Thyroid gland (tissue), 4 donors: ENCODE data around the gene TRIM14. TPM values are rescaled to one million over a fixed set of nuclear protein-coding genes. Genes with fewer than 3 reads are reported as not detected.

Experiments
- DNase-seq, 2 donors: peaks; one replicate each; pipeline ENCODE4 v3.0.0-alpha.2; 2019
- H3K27ac ChIP-seq, 3 donors: fragments of 200-600 bp; sonication (generic); 1 replicate in 2 of 3; 2 replicates in 1 of 3; pipeline ENCODE4 v1.5.1; 2016 to 2019; ENCODE audit warnings: mild to moderate bottlenecking in 1 of 3, moderate library complexity in 1 of 3
- H3K27me3 ChIP-seq: fragments of 200-600 bp; sonication (generic); one replicate; pipeline ENCODE4 v1.5.1; 2019
- H3K36me3 ChIP-seq, 2 donors: fragments of 200-600 bp; sonication (generic); one replicate each; pipeline ENCODE4 v1.5.1; 2016 to 2019
- H3K4me1 ChIP-seq, 2 donors: fragments of 200-600 bp; sonication (generic); one replicate each; pipeline ENCODE4 v1.5.1; 2017 to 2019
- H3K4me3 ChIP-seq, 3 donors: fragments of 200-600 bp; sonication (generic); replicated peaks in 1 of 3; 1 replicate in 2 of 3; 2 replicates in 1 of 3; pipeline ENCODE4 v1.5.1; 2016; ENCODE audit warnings: mild to moderate bottlenecking in 1 of 3
- H3K9me3 ChIP-seq: fragments of 200-600 bp; sonication (generic); one replicate; pipeline ENCODE4 v1.5.1; 2017
- POLR2A ChIP-seq, 2 donors: fragments of 450-650 bp; IDR thresholded peaks; one replicate each; pipeline ENCODE4 v1.6.1; 2017; ENCODE audit warnings: antibody characterized with exemption in 2 of 2, mild to moderate bottlenecking in 2 of 2, moderate library complexity in 1 of 2
- WGBS, 2 donors: methylation state at CpG; one replicate each; pipeline ENCODE4 v1.1.5; 2017; 5-methylcytosine and 5-hydroxymethylcytosine counted together
- intact Hi-C: fragments of 100-400 bp; cut with DNase I; formaldehyde crosslinking; loops from one replicate; pipeline ENCODE4 v1.15.1; 2023
- total RNA-seq, 4 donors: library from RNA; depleted of rRNA; stranded (reverse); fragments of >200 nt; gene quantifications; one replicate each; pipeline ENCODE4 v1.2.3, GENCODE V29; 2016
- TF ChIP-seq, protein P1 (sequence below), 6 experiments: fragments of 200-600 bp in 3 of 6; fragments of 450-650 bp in 3 of 6; sonication (generic) in 3 of 6; IDR thresholded peaks; one replicate each; pipeline ENCODE4 v1.5.1; 2016 to 2019; ENCODE audit warnings: antibody characterized with exemption in 6 of 6, mild to moderate bottlenecking in 2 of 6, inconsistent platforms in 1 of 6, moderate library complexity in 1 of 6

Gene TRIM14
- total RNA-seq, 4 donors from 2014 or later, result 3.9 to 8.1 (median 5.2) TPM

DNA sequence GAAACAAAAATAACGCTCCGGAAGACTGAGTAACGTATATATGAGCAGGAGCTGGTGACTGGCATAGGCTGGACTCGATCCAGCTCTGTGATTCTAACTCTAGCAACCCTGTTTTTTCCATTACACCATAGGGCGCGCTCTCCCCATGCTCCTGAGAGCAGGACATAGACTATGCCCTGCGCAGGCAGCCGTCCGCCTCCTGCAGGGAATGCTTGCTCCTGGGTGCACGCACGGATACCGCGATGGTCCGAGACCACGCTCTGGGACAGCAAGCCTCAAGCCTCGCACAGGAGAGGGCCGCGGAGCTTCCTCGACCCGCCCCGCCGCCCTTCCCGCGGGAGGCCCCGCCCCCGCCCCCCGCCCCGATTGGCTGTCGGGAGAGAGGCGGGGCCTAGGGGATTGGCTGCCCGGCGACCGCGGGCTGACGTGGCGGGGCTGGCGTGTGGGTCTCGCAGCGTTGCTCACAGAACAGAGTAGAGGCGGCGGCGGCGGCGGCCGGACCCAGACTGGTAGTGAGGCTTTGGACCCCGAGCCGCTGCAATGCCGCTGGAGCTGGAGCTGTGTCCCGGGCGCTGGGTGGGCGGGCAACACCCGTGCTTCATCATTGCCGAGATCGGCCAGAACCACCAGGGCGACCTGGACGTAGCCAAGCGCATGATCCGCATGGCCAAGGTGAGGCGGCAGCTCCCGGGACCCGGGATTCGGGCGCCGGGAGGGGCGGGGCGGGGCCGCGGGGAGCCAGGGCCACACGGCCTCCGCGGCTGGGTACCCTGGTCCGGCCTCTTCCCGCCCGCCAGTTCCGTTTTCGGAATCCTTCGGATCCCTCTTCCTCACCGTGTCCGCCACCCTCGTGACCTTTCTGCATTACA is 62.5 kb downstream of the TRIM14 start, which contains the start of gene NANS:
Gene NANS (plus strand): TSS at position 464 of the 869 bp plus-strand sequence. CDS start 77 bp downstream, at position 541.
- Histone ChIP-seq H3K36me3 (peaks cover 0 to 3% of the 10 kb centered on the region in 2 donors), H3K9me3 (no peaks in the 10 kb centered on the region), H3K27me3 (no peaks in the 10 kb centered on the region), H3K27ac (peak within 1 kb of the TSS; percentile 66 to 88 (median 79)), H3K4me3 (peak within 1 kb of the TSS; percentile 32 to 65 (median 60)), H3K4me1 (peaks cover 0 to 20% of the 10 kb centered on the region in 2 donors)
- intact Hi-C loops, result no loop called here
- DNase-seq, result peak; percentile 93 to 94
- peak; percentile 84 to 98 for TF ChIP-seq POLR2A (IDR thresholded peaks at IDR 0.05)
- TF ChIP-seq, protein P1, sequence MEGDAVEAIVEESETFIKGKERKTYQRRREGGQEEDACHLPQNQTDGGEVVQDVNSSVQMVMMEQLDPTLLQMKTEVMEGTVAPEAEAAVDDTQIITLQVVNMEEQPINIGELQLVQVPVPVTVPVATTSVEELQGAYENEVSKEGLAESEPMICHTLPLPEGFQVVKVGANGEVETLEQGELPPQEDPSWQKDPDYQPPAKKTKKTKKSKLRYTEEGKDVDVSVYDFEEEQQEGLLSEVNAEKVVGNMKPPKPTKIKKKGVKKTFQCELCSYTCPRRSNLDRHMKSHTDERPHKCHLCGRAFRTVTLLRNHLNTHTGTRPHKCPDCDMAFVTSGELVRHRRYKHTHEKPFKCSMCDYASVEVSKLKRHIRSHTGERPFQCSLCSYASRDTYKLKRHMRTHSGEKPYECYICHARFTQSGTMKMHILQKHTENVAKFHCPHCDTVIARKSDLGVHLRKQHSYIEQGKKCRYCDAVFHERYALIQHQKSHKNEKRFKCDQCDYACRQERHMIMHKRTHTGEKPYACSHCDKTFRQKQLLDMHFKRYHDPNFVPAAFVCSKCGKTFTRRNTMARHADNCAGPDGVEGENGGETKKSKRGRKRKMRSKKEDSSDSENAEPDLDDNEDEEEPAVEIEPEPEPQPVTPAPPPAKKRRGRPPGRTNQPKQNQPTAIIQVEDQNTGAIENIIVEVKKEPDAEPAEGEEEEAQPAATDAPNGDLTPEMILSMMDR (IDR thresholded peaks at IDR 0.05), result no peak
- WGBS, 2 donors, result 0 to 1% methylated on average over 13 to 54 of the region's 80 CpGs

DNA sequence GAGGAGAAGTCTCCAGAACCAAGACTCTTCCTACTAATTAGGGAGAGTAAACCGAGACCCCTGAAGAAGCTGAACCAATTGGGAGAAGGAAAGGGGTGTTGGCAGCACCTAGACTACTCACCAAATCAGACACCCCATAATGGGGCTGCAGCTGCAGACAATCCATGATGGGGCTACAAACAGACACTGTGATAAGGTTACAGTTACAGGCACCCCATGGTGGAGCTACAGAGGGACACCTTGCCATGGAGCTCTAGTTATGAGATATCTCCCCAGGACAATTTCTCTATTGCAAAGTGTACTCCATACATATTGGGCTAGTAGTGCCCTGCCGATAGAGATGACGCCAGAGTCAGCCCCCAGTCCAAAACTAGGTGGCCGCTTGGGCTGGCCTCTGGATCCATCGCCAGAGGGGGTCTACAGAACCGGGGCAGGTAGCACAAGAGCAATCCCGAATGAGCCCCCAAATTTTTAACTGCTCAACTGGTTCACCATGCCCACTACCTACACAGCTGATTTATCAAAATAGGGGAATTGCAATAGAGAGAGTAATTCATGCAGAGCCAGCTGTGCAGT is 64.6 kb downstream of the TRIM14 start:
- no peak overlapping the region for H3K27ac ChIP-seq
- TF ChIP-seq, protein P1 (IDR thresholded peaks at IDR 0.05), result no peak
- no peak for TF ChIP-seq POLR2A (IDR thresholded peaks at IDR 0.05)
- WGBS, 2 donors, result 95% methylated on average over 7 of the region's 7 CpGs
- DNase-seq, result no peak
- H3K4me3 ChIP-seq, result no peak overlapping the region
- H3K27me3 ChIP-seq, result no peaks in the 10 kb centered on the region
- H3K4me1 ChIP-seq, result peaks cover 0 to 20% of the 10 kb centered on the region in 2 donors
- intact Hi-C loops, result no loop called here
- no peaks in the 10 kb centered on the region for H3K9me3 ChIP-seq
- no peaks in the 10 kb centered on the region for H3K36me3 ChIP-seq

- Histone ChIP-seq H3K4me3 (no peak overlapping the region), H3K36me3 (no peaks in the 10 kb centered on the region), H3K4me1 (peaks cover 0 to 2% of the 10 kb centered on the region in 2 donors), H3K27ac (no peak overlapping the region), H3K9me3 (no peaks in the 10 kb centered on the region), H3K27me3 (no peaks in the 10 kb centered on the region)
- WGBS, 2 donors, result 94 to 98% methylated on average over 4 of the region's 4 CpGs
- intact Hi-C loops, result no loop called here
- TF ChIP-seq, protein P1 (IDR thresholded peaks at IDR 0.05), result no peak
- no peak for TF ChIP-seq POLR2A (IDR thresholded peaks at IDR 0.05)
- no peak for DNase-seq
Observed at GRCh38 chr9:98050351-98050750, 68.7 kb downstream of the TRIM14 start.

GRCh38 chr9:98049288-98050072 is 69.5 kb downstream of the TRIM14 start:
- intact Hi-C loops, result no loop called here
- Histone ChIP-seq H3K36me3 (no peaks in the 10 kb centered on the region), H3K27ac (no peak overlapping the region), H3K27me3 (no peaks in the 10 kb centered on the region), H3K9me3 (no peaks in the 10 kb centered on the region), H3K4me1 (peaks cover 0 to 7% of the 10 kb centered on the region in 2 donors), H3K4me3 (no peak overlapping the region)
- TF ChIP-seq, protein P1 (IDR thresholded peaks at IDR 0.05), result no peak
- TF ChIP-seq POLR2A (IDR thresholded peaks at IDR 0.05), result no peak
- DNase-seq, result no peak
- 85 to 93% methylated on average over 1 of the region's 1 CpG for WGBS, 2 donors
